Epithelial cell of umbilical artery (primary cell): ENCODE data around the gene FEV. TPM values are rescaled to one million over a fixed set of nuclear protein-coding genes. Genes with fewer than 3 reads are reported as not detected.

Source experiments
- total RNA-seq: library from RNA; depleted of rRNA; stranded (reverse); fragments of >200 nt; gene quantifications from 2 replicates; pipeline ENCODE4 v1.2.3, GENCODE V29; 2014

FEV gene
- total RNA-seq = not detected in 2 replicates

DNA sequence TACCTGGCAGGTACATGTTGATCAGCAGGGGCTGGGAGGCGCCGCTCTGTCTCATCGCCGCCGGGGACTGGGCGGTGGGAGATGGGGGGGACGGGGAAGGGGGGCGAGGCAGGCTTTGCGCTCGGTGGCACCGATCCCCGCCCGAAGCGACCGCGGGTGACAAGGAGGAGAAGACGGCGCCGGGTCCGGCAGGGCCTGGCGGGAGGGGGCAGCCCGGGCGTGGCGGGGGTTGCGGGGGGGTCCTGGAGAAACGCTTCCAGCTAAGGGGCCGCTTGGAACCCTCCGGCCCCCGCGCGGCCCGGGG, at the start of gene FEV:
FEV (minus strand) TSS at position 164 of the 304 bp plus-strand sequence; CDS start at position 55, 109 bp downstream.

DNA sequence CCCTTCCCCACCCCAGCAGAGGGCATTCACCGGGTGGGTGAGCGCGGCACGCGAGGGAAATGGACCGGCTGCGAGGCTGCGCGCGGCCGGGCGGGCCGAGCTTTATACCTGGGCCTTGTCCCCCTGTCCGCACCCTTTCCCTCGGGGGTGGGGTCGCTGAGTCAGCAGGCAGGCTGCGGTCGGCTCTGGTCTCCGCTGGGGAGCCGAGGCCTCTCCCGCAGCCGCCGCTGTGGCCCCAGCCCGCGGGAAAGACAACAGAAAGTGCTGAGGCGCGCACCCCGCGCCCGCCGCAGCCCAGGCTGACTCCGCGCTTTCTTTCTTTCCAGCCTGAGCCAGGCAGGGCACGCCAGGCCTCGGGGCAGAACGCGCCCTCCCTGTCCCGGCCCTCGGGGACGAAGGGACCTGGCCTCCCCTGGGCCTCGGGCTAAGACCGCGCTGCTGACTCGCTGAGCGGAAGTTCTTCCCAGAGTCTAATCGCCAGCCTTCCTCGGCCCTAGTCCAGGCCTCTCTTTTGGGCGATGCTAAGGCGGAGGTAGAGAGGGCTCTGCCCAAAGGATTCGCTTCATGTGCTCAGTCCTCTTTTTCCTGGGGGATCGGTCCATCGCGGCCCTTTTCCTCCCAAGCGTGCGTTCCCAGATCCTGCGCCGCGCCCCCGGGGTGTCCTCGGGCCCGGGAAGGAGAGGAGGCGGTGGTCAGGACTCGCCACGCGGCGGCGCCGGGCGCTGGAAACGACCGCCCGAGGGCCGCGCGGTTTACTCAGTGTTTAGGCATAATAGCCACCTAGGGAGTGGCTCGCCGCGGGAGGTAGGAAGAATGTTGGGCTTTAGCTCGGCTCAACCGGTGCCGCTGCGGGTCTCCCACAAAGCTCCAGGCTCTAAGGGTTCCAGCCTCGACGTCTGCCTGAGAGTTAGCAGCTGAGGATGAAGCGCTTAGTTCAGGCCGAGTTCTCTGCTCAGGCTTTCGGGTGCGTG, 8.6 kb upstream of the FEV start, which contains the start of gene CRYBA2:
CRYBA2 (minus strand) TSS at position 78 of the 971 bp plus-strand sequence. CDS start 246 bp downstream, outside the sequence.

DNA sequence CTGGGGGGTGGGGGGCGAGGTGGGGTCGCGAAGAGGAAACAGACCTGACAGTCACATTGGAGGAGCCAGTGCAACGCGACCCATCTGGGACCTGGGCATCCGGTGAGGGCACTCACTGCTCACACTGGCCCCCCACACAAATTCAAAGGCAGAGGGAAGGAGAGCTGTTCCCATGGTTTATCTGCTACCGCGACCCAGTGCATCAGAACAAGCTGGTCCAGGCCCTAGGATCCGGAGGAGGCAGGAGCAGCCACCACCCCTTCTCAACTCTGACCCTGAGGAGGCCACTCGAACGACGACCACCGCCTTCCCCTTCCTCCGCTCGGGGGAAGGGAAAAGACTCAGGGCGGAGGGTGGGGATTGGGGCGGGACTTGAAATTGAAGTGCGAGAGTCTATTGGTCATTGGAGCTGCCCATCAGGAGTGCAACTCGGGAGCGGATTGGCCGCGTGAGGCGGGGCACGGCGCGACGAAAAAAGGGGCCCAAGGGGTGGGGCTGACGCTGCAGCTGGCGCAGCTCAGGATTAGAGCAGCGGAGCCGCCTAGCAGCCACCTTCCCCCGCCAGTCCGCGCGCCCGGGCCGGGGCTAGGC, 25.7 kb downstream of the FEV start, which contains the start of gene CDK5R2:
CDK5R2 (plus strand) TSS at position 526 of the 591 bp plus-strand sequence. CDS start 155 bp downstream, outside the sequence.

Other genes with a start within 250 kb of the FEV start
- 17.2 and 18.2 TPM in 2 replicates for gene CYP27A1, start 203.0 kb downstream of the FEV start, total RNA-seq
- not detected in 2 replicates for gene PRKAG3, start 153.4 kb downstream of the FEV start, total RNA-seq
- gene WNT6, start 125.4 kb downstream of the FEV start, total RNA-seq = not detected in 2 replicates
- gene WNT10A, start 104.3 kb downstream of the FEV start, total RNA-seq = not detected in 2 replicates
- not detected in 2 replicates for gene CDK5R2, start 25.5 kb downstream of the FEV start, total RNA-seq
- not detected in 2 replicates for gene CRYBA2, start 8.2 kb upstream of the FEV start, total RNA-seq
- not detected in 2 replicates for gene CFAP65, start 56.3 kb upstream of the FEV start, total RNA-seq
- gene IHH, start 75.7 kb upstream of the FEV start, total RNA-seq = not detected in 2 replicates
- 13.0 and 16.1 TPM in 2 replicates for gene NHEJ1, start 175.6 kb upstream of the FEV start, total RNA-seq
- 0.65 and 1.1 TPM in 2 replicates for gene SLC23A3, start 184.8 kb upstream of the FEV start, total RNA-seq
- gene CNPPD1, start 191.7 kb upstream of the FEV start, total RNA-seq = 15.3 and 19.3 TPM in 2 replicates
- 40.9 and 60.9 TPM in 2 replicates for gene RETREG2, start 193.1 kb upstream of the FEV start, total RNA-seq
- gene ZFAND2B, start 221.6 kb upstream of the FEV start, total RNA-seq = 21.4 and 21.6 TPM in 2 replicates
- gene ABCB6, start 233.8 kb upstream of the FEV start, total RNA-seq = 23.7 and 44.2 TPM in 2 replicates
- 31.2 and 31.5 TPM in 2 replicates for gene ATG9A, start 244.5 kb upstream of the FEV start, total RNA-seq
- gene ANKZF1, start 244.6 kb upstream of the FEV start, total RNA-seq = 17.2 and 23.1 TPM in 2 replicates